AG04450 (cell line): ENCODE data around the gene ELMO3. TPM values are rescaled to one million over a fixed set of nuclear protein-coding genes. Genes with fewer than 3 reads are reported as not detected.

Experiments used
- CTCF ChIA-PET: fragments of 300-600, 350-600 bp; formaldehyde crosslinking; extraction: SDS; loops from one replicate; lab custom pipeline; 2022; ENCODE audit warnings: antibody characterized with exemption, inconsistent platforms; lab: Charles Lee
- POLR2A ChIA-PET: fragments of 350-600 bp; formaldehyde crosslinking; extraction: SDS; loops from one replicate; lab custom pipeline; 2021; ENCODE audit warnings: antibody characterized with exemption, inconsistent platforms; lab: Yijun Ruan, JAX
- DNase-seq: peaks from one replicate; pipeline ENCODE4 v3.0.0-alpha.2; 2011; ENCODE audit warnings: low read depth, low spot score
- H3K27ac ChIP-seq: one replicate; pipeline ENCODE4 v1.5.1; 2012; ENCODE audit warnings: low read depth, low read length, control low read depth
- H3K27me3 ChIP-seq: one replicate; pipeline ENCODE4 v1.6.0; 2012; ENCODE audit warnings: low read length; ENCODE audit not compliant: control insufficient read depth, insufficient read depth
- H3K4me3 ChIP-seq: 2 replicates; pipeline ENCODE4 v1.5.1; 2011; ENCODE audit warnings: mild to moderate bottlenecking, low read depth, low read length, control low read depth
- H3K9me3 ChIP-seq: 2 replicates; pipeline ENCODE4 v1.5.1; 2012; ENCODE audit warnings: low read length; ENCODE audit not compliant: control insufficient read depth, insufficient read depth
- CTCF ChIP-seq: IDR thresholded peaks from 2 replicates; pipeline ENCODE4 v1.5.1; 2011; ENCODE audit warnings: low read depth, low read length, control low read depth, inconsistent platforms
- polyA plus RNA-seq: library from polyadenylated mRNA; depleted of rRNA; stranded (reverse); fragments of >200 nt; gene quantifications from 2 replicates; pipeline ENCODE4 v1.2.3, GENCODE V29; 2011

ELMO3 gene
- polyA plus RNA-seq, 1 experiment, result 0.57 TPM

- no peak for TF ChIP-seq CTCF
- H3K27ac ChIP-seq, result no peak overlapping the region
- H3K9me3 ChIP-seq, result no peaks in the 10 kb centered on the region; the same call in 1 of the 2 replicates
- POLR2A ChIA-PET, result no interaction called here
- no peak overlapping the region for H3K4me3 ChIP-seq
- no peaks in the 10 kb centered on the region for H3K27me3 ChIP-seq
- CTCF ChIA-PET, result interaction anchor here (2.2 kb wide), 1 partner anchor 234 kb away, joined by 7 read pairs; no protein-coding TSS in a partner anchor
- DNase-seq, result no peak
Observed at GRCh38 chr16:67188323-67188722, 10.6 kb upstream of the ELMO3 start.

- ChIA-PET POLR2A (no interaction called here), CTCF (interaction anchor here (0.9 to 2.2 kb wide), 3 partner anchors 9 to 235 kb away, joined by 3 to 7 read pairs (median 3); partner anchors contain the start of gene CES3)
- no peak for DNase-seq
- Histone ChIP-seq H3K27ac (no peak overlapping the region), H3K27me3 (no peaks in the 10 kb centered on the region), H3K4me3 (no peak overlapping the region), H3K9me3 (no peaks in the 10 kb centered on the region; the same call in 1 of the 2 replicates)
- no peak for TF ChIP-seq CTCF
Observed at GRCh38 chr16:67188798-67189197, 10.1 kb upstream of the ELMO3 start.

GRCh38 chr16:67190041-67190440 lies 8.9 kb upstream of the ELMO3 start, which contains the start of gene EXOC3L1:
EXOC3L1 (minus strand) TSS chr16:67190136; CDS start chr16:67189676, 460 bp downstream.
- Histone ChIP-seq H3K27ac (no peak within 1 kb of the TSS), H3K9me3 (no peaks in the 10 kb centered on the region; the same call in 1 of the 2 replicates), H3K27me3 (no peaks in the 10 kb centered on the region), H3K4me3 (no peak within 1 kb of the TSS)
- DNase-seq, result no peak
- POLR2A ChIA-PET, result no interaction called here
- CTCF ChIA-PET, result interaction anchor here (0.5 to 2.2 kb wide), 2 partner anchors 86 to 236 kb away, joined by 3 to 7 read pairs; no protein-coding TSS in a partner anchor
- no peak for TF ChIP-seq CTCF

GRCh38 chr16:67190448-67191399 lies 8.2 kb upstream of the ELMO3 start:
- Histone ChIP-seq H3K27ac (no peak overlapping the region), H3K9me3 (no peaks in the 10 kb centered on the region; the same call in 1 of the 2 replicates), H3K27me3 (no peaks in the 10 kb centered on the region), H3K4me3 (no peak overlapping the region)
- ChIA-PET POLR2A (no interaction called here), CTCF (interaction anchor here (2.2 kb wide), 1 partner anchor 237 kb away, joined by 7 read pairs; no protein-coding TSS in a partner anchor)
- no peak for TF ChIP-seq CTCF
- DNase-seq, result peak; percentile 33
